Tibial nerve (tissue), 4 donors: ENCODE measurements around the gene SPINT2. TPM values are rescaled to one million over a fixed set of nuclear protein-coding genes. Genes with fewer than 3 reads are reported as not detected.
A peak's percentile ranks its signal among the peaks of the same experiment; 100 is the strongest.

Experiments
- DNase-seq, 2 donors: peaks; one replicate each; pipeline ENCODE4 v3.0.0-alpha.2; 2019; ENCODE audit warnings: low spot score in 2 of 2
- H3K27ac ChIP-seq, 4 donors: fragments of 200-600 bp; sonication (generic) in 3 of 4; one replicate each; pipeline ENCODE4 v1.5.1; 2017 to 2019; ENCODE audit warnings: mild to moderate bottlenecking in 1 of 4
- H3K27me3 ChIP-seq, 2 donors: fragments of 200-600 bp; sonication (generic) in 1 of 2; one replicate each; pipeline versions ENCODE4 v1.5.1 to v1.6.0; 2017 to 2019
- H3K36me3 ChIP-seq, 3 donors: fragments of 200-600 bp; sonication (generic); one replicate each; pipeline ENCODE4 v1.5.1; 2018 to 2019
- H3K4me1 ChIP-seq, 4 donors: fragments of 200-600 bp; sonication (generic) in 3 of 4; one replicate each; pipeline ENCODE4 v1.5.1; 2017 to 2019
- H3K4me3 ChIP-seq, 4 donors: fragments of 200-600 bp; sonication (generic) in 3 of 4; one replicate each; pipeline ENCODE4 v1.5.1; 2017 to 2019; ENCODE audit warnings: mild to moderate bottlenecking in 1 of 4, moderate library complexity in 1 of 4
- H3K9me3 ChIP-seq, 4 donors: fragments of 200-600 bp; sonication (generic) in 3 of 4; one replicate each; pipeline ENCODE4 v1.5.1; 2017 to 2019
- CTCF ChIP-seq, 5 experiments: fragments of 200-600 bp in 3 of 5; fragments of 450-650 bp in 2 of 5; sonication (generic) in 3 of 5; IDR thresholded peaks; one replicate each; pipeline ENCODE4 v1.5.1; 2016 to 2019; ENCODE audit warnings: antibody characterized with exemption in 5 of 5, mild to moderate bottlenecking in 3 of 5, moderate library complexity in 2 of 5
- EP300 ChIP-seq, 2 donors: sonication (generic); formaldehyde crosslinking; IDR thresholded peaks; one replicate each; pipeline ENCODE4 v1.6.1; 2017; ENCODE audit warnings: antibody characterized with exemption in 2 of 2, mild to moderate bottlenecking in 1 of 2
- POLR2A ChIP-seq, 2 donors: fragments of 450-650 bp; IDR thresholded peaks; one replicate each; pipeline ENCODE4 v1.6.1; 2017; ENCODE audit warnings: antibody characterized with exemption in 2 of 2, mild to moderate bottlenecking in 2 of 2, moderate library complexity in 2 of 2
- WGBS, 2 donors: methylation state at CpG; one replicate each; pipeline ENCODE4 v1.1.5; 2018; 5-methylcytosine and 5-hydroxymethylcytosine counted together
- total RNA-seq, 4 donors: library from RNA; depleted of rRNA; stranded (reverse); fragments of >200 nt; gene quantifications; one replicate each; pipeline ENCODE4 v1.1.0, GENCODE V29; 2016

The SPINT2 gene
- total RNA-seq, 4 donors from 2014 or later, result 39.0 to 79.1 (median 45.5) TPM

GRCh38 chr19:38294090-38294489, 29.7 kb downstream of the SPINT2 start:
- H3K4me1 ChIP-seq, result peaks cover 0 to 3% (median 0%) of the 10 kb centered on the region in 4 donors
- WGBS, 2 donors, result 46 to 49% methylated on average over 8 of the region's 8 CpGs
- no peak for DNase-seq
- no peaks in the 10 kb centered on the region for H3K9me3 ChIP-seq
- peaks cover 0 to 8% (median 0%) of the 10 kb centered on the region in 3 donors for H3K36me3 ChIP-seq
- H3K27me3 ChIP-seq, result no peaks in the 10 kb centered on the region
- H3K4me3 ChIP-seq, result no peak overlapping the region
- TF ChIP-seq EP300 (IDR thresholded peaks at IDR 0.05) (no peak), CTCF (IDR thresholded peaks at IDR 0.05) (no peak), POLR2A (IDR thresholded peaks at IDR 0.05) (no peak)
- H3K27ac ChIP-seq, result peak overlapping the region in 3 of 4 donors; percentile 38 to 81 (median 68)

GRCh38 chr19:38298821-38299680, 34.7 kb downstream of the SPINT2 start:
- Histone ChIP-seq H3K36me3 (peaks cover 0 to 9% (median 0%) of the 10 kb centered on the region in 3 donors), H3K27me3 (no peaks in the 10 kb centered on the region), H3K4me1 (peaks cover 0 to 4% (median 0%) of the 10 kb centered on the region in 4 donors), H3K27ac (no peak overlapping the region), H3K4me3 (no peak overlapping the region), H3K9me3 (no peaks in the 10 kb centered on the region)
- no peak for DNase-seq
- 61 to 65% methylated on average over 10 to 11 of the region's 11 CpGs for WGBS, 2 donors
- TF ChIP-seq EP300 (IDR thresholded peaks at IDR 0.05), result no peak
- no peak for TF ChIP-seq CTCF (IDR thresholded peaks at IDR 0.05)
- TF ChIP-seq POLR2A (IDR thresholded peaks at IDR 0.05), result no peak

- H3K36me3 ChIP-seq, result peaks cover 0 to 56% (median 0%) of the 10 kb centered on the region in 3 donors
- 59 to 63% methylated on average over 27 to 28 of the region's 28 CpGs for WGBS, 2 donors
- no peaks in the 10 kb centered on the region for H3K27me3 ChIP-seq
- peaks cover 0 to 8% (median 0%) of the 10 kb centered on the region in 4 donors for H3K4me1 ChIP-seq
- peak within 1 kb of the TSS in 3 of 4 donors; percentile 5 to 46 (median 21) for H3K4me3 ChIP-seq
- H3K9me3 ChIP-seq, result no peaks in the 10 kb centered on the region
- H3K27ac ChIP-seq, result peak within 1 kb of the TSS in 3 of 4 donors; percentile 63 to 85 (median 76)
- TF ChIP-seq EP300 (IDR thresholded peaks at IDR 0.05), result no peak
- no peak for TF ChIP-seq POLR2A (IDR thresholded peaks at IDR 0.05)
- TF ChIP-seq CTCF (IDR thresholded peaks at IDR 0.05), result no peak
- no peak for DNase-seq
These were observed 39.4 kb downstream of the SPINT2 start, which contains the start of gene C19orf33 for GRCh38 chr19:38303517-38304351. Gene C19orf33 (plus strand): TSS chr19:38304251. CDS start chr19:38304262, 11 bp downstream.

GRCh38 chr19:38304352-38304865, 40.0 kb downstream of the SPINT2 start:
- Histone ChIP-seq H3K27me3 (no peaks in the 10 kb centered on the region), H3K36me3 (peaks cover 0 to 63% (median 0%) of the 10 kb centered on the region in 3 donors), H3K4me1 (peaks cover 0 to 8% (median 0%) of the 10 kb centered on the region in 4 donors), H3K9me3 (no peaks in the 10 kb centered on the region), H3K27ac (peak overlapping the region in 3 of 4 donors; percentile 63 to 85 (median 76)), H3K4me3 (peak overlapping the region in 3 of 4 donors; percentile 5 to 46 (median 21))
- TF ChIP-seq POLR2A (IDR thresholded peaks at IDR 0.05) (no peak), EP300 (IDR thresholded peaks at IDR 0.05) (no peak), CTCF (IDR thresholded peaks at IDR 0.05) (no peak)
- DNase-seq, result no peak
- WGBS, 2 donors, result 73 to 76% methylated on average over 18 to 20 of the region's 27 CpGs
